Mucosa of descending colon (tissue), 3 donors: ENCODE measurements around the gene PLCG1. TPM values are rescaled to one million over a fixed set of nuclear protein-coding genes. Genes with fewer than 3 reads are reported as not detected.

Source experiments
- ATAC-seq: fragments of 200-7000 bp; cut with Tn5 transposase; one replicate; pipeline ENCODE4 v1.9.1; 2020; ENCODE audit warnings: mild to moderate bottlenecking, moderate library complexity
- DNase-seq, 3 donors: peaks; one replicate each; pipeline ENCODE4 v3.0.0-alpha.2; 2020
- H3K36me3 ChIP-seq: fragments of 200-600 bp; one replicate; pipeline ENCODE4 v1.8.0; 2021; ENCODE audit warnings: low read depth, mild to moderate bottlenecking
- H3K4me1 ChIP-seq: fragments of 200-600 bp; one replicate; pipeline ENCODE4 v1.8.0; 2021; ENCODE audit warnings: low read depth, mild to moderate bottlenecking
- H3K4me3 ChIP-seq: fragments of 200-600 bp; one replicate; pipeline ENCODE4 v1.8.0; 2021; ENCODE audit warnings: mild to moderate bottlenecking
- H3K9me3 ChIP-seq: fragments of 200-600 bp; one replicate; pipeline ENCODE4 v1.8.0; 2021; ENCODE audit warnings: mild to moderate bottlenecking
- intact Hi-C, 2 donors: fragments of 100-400 bp; cut with DNase I in 1 of 2; cut with micrococcal nuclease in 1 of 2; formaldehyde crosslinking; loops; one replicate each; pipeline versions ENCODE4 v1.11.0 to v1.11.1; 2022; cut with DNase I, micrococcal nuclease
- total RNA-seq, 3 donors: library from RNA; stranded (reverse); fragmentation: NEBNext Ultra II Directional in 2 of 3; extraction: Animal tissue kit (Norgen Biotek cat#: 25700) in 2 of 3; gene quantifications; one replicate each; pipeline versions ENCODE4 v1.2.1 to v1.2.4, GENCODE V29; 2021 to 2023
- TF ChIP-seq, protein P1 (sequence below): fragments of 200-600 bp; IDR thresholded peaks from one replicate; pipeline ENCODE4 v1.8.0; 2022; ENCODE audit warnings: antibody characterized with exemption, mild to moderate bottlenecking
- donor health status: DM: no; HTN: no; CAD: no; lungs with moderate emphysema.
- donor health status: DM: no; HTN: no; CAD: no.
- donor health status: DM: no; HTN: yes; CAD: no.

The PLCG1 gene
- total RNA-seq, 3 donors from 2014 or later = 65.2 to 98.4 (median 85.4) TPM

DNA sequence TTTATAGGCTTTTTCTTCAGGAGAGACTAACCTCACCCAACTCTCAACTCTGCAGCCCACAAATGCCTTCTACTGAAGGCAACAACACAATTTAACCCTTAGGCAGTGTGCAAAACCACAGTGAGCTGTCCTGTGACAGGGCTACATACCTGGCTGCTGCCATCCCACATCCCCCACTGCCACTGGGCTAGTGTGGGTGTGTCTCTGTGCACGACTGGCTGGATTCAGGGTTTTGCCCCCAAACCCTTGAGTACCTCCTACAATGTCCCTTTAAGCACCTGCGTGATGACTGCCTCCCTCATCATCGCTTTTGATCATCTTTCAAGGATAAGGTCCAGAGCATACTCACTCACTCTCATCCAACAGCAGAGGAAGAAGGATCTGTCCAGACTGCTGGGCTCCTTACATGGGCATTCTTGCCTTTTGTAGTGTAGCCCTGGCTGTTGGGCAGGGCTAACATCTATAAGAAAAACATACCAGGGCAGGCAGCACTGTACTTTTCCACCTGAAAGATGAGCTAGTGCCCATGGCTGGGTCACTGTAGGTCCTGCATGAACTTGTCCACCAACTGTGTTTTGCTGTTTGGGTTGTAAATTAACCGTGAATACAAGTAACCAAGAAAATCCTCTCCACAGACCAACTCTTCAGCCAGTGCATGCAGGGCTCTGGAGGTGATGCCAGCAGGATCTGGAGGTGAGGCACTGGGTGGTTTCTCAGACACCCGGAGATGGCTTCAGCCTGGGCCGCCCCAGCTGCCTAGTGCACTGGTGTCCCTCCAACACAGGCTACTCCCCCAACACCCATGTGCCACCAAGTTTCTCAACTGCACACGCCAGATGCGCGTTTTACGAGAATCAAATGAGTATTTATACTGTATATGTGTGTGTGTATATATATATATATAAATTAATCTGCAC, 45.2 kb downstream of the PLCG1 start:
- ATAC-seq (no peak), DNase-seq (no peak)
- Histone ChIP-seq H3K36me3 (no peaks in the 10 kb centered on the region), H3K4me3 (no peak overlapping the region), H3K4me1 (no peaks in the 10 kb centered on the region), H3K9me3 (no peaks in the 10 kb centered on the region)
- TF ChIP-seq, protein P1, sequence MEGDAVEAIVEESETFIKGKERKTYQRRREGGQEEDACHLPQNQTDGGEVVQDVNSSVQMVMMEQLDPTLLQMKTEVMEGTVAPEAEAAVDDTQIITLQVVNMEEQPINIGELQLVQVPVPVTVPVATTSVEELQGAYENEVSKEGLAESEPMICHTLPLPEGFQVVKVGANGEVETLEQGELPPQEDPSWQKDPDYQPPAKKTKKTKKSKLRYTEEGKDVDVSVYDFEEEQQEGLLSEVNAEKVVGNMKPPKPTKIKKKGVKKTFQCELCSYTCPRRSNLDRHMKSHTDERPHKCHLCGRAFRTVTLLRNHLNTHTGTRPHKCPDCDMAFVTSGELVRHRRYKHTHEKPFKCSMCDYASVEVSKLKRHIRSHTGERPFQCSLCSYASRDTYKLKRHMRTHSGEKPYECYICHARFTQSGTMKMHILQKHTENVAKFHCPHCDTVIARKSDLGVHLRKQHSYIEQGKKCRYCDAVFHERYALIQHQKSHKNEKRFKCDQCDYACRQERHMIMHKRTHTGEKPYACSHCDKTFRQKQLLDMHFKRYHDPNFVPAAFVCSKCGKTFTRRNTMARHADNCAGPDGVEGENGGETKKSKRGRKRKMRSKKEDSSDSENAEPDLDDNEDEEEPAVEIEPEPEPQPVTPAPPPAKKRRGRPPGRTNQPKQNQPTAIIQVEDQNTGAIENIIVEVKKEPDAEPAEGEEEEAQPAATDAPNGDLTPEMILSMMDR = no peak
- intact Hi-C loops = no loop called here

DNA sequence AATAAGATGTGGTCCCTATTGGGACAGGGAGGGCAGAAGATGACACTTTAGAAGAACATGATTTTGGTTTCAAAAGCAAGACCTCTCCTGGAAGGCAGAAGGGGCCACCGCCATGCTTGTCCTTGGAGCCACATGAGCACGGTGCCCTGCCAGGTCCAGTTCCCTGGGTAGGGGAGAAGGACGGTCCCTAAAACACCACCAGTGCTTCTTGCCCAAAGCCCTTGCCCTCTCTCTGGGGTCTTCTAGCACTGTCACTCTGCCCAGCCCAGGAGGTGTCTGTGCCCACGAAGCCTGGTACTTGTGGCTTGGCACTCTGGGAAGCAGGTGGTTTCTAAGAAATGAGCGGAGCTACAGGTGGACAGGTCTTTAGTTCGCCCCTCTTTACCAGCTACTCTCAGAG, 46.0 kb downstream of the PLCG1 start:
- intact Hi-C loops = no loop called here

DNA sequence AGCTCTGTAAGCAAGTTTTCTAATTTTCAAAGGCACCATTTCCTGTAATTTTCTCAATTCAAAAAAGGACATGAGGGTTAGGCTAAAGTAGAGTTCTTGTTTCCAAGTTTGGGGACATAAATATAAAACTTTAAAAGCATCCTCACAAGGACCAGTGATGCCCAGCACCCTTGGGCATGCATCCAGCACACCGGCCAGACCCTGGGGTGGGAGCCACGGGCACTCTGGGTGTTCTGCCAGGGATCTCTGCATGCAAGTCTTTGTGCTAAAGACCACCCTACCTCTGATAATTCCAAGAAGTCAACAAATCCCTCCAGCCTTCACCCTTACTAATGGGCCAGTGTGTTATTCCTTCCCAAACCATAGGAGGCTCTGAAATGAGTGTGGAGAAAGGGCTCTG, 46.5 kb downstream of the PLCG1 start:
- DNase-seq (no peak), ATAC-seq (no peak)
- Histone ChIP-seq H3K4me3 (no peak overlapping the region), H3K4me1 (no peaks in the 10 kb centered on the region), H3K9me3 (no peaks in the 10 kb centered on the region), H3K36me3 (no peaks in the 10 kb centered on the region)
- intact Hi-C loops = no loop called here
- TF ChIP-seq, protein P1 = no peak

More for the DNA sequence above, 46.0 kb downstream of the PLCG1 start:
- no peaks in the 10 kb centered on the region for H3K36me3 ChIP-seq
- TF ChIP-seq, protein P1 = no peak
- H3K4me1 ChIP-seq = no peaks in the 10 kb centered on the region
- DNase-seq (no peak), ATAC-seq (no peak)
- H3K4me3 ChIP-seq = no peak overlapping the region
- no peaks in the 10 kb centered on the region for H3K9me3 ChIP-seq

DNA sequence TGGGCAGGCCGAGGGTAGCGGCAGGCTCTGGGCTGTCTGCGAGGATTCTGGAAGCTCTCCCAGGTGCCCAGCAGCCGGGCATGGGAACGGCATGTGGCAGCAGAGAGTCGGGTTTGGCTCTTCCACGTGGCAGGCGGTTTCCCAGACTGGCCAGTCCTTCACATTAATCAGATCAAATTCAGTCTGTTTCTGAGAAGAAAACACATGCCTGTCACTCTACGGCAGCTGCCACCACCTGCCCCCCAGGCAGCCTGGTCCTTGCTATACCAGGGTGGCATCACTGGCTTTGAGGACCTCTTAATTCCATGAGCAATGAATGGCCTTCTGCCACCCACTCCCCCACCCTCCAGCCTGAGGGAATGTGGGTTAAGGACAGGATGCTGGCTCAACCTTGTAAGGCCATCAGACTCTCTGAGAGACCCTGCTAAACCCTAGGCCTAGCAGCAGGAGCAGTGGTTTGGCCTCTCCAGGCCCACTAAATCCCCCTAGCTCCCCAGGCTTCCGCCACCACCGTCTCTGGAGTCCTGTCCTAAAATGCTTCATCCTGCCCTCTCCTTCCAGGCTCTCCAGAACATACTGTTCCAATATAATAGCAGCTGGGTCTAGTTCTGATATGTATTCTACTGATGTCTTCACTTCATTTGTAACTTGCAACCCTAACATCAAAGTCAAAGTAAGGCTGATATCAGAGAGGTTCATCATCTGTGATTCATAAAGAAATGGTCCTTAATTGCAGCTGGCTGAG, 47.8 kb downstream of the PLCG1 start:
- TF ChIP-seq, protein P1 = no peak
- no peaks in the 10 kb centered on the region for H3K36me3 ChIP-seq
- no peaks in the 10 kb centered on the region for H3K4me1 ChIP-seq
- intact Hi-C loops = no loop called here
- peaks cover 4% of the 10 kb centered on the region for H3K9me3 ChIP-seq
- DNase-seq = no peak
- no peak for ATAC-seq
- no peak overlapping the region for H3K4me3 ChIP-seq

DNA sequence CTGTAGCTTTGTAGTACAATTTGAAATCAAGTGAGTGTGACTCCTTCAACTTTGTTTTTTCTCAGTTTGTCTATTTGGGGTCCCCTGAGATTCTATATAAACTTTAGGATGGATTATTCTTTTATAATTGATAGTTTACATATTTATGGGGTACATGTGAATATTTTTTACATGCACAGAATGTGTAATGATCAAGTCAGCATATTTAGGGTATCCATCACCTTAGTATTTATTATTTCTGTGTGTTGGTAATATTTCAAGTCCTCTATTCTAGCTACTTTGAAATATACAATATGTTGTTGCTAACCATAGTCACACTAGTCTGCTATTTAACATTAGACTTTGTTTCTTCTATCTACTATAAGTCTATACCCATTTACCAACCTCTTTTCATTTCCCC, 50.3 kb downstream of the PLCG1 start:
- Histone ChIP-seq H3K9me3 (peaks cover 9% of the 10 kb centered on the region), H3K36me3 (no peaks in the 10 kb centered on the region), H3K4me1 (no peaks in the 10 kb centered on the region), H3K4me3 (no peak overlapping the region)
- DNase-seq (no peak), ATAC-seq (no peak)
- intact Hi-C loops = no loop called here
- TF ChIP-seq, protein P1 = no peak
